ENCODE results near the gene SFMBT1. TPM values are rescaled to one million over a fixed set of nuclear protein-coding genes. Genes with fewer than 3 reads are reported as not detected.
A peak's percentile ranks its signal among the peaks of the same experiment; 100 is the strongest.

Gene SFMBT1
- total and polyA plus RNA-seq, 8 donors: 4.9 to 15.8 (median 12.8) TPM

DNA sequence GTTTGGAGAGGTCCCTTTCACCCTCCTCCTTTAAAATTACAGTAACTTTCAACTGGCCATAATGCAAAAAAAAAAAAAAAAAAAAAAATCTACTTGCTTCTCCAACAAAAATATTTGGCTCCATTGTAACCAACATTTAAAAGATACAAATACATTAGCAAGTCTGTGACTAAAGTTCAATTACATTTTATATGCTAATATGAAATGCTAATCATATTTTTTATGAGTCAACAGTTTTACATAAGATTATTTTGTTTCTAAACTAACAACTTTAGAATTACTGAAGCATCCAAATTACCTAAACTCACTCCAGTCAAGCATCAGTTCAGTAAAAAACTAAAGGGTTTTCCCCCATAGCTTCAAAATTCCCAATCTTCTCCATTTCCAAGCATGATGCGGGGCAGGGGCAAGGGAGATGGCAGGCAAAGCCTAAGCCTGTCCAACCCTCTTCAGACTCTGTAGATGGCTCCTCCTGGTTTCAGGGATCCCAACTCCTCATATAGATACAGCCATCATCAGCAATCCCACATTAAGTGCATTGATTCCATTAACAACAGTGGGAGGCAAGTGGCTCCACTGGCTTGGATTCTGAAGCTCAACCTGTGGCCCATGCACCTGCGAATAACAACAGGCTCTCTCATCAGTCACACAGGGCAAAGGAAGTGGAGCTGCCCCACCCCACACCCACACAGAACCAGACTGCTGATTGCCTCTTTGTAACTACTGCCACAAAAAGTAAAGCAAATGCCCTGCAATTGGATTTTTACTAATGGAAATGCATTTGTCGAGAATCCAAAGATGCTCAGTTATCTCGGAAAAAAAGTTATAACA is 15.0 kb downstream of the SFMBT1 start:
- DNase-seq: no peak
- Histone ChIP-seq H3K4me3 (no peak overlapping the region), H3K27me3 (no peaks in the 10 kb centered on the region), H3K4me1 (peaks cover 0 to 22% (median 17%) of the 10 kb centered on the region in 3 donors), H3K9me3 (no peaks in the 10 kb centered on the region), H3K36me3 (no peaks in the 10 kb centered on the region), H3K27ac (no peak overlapping the region)
- intact Hi-C loops (cut with DNase I): no loop called here
- 72 to 74% methylated on average over 4 of the region's 4 CpGs for WGBS, 2 donors
- ATAC-seq: peak in 2 of 4 donors; percentile 39 to 42
- FAIRE-seq: no peak
- TF ChIP-seq, protein P1, sequence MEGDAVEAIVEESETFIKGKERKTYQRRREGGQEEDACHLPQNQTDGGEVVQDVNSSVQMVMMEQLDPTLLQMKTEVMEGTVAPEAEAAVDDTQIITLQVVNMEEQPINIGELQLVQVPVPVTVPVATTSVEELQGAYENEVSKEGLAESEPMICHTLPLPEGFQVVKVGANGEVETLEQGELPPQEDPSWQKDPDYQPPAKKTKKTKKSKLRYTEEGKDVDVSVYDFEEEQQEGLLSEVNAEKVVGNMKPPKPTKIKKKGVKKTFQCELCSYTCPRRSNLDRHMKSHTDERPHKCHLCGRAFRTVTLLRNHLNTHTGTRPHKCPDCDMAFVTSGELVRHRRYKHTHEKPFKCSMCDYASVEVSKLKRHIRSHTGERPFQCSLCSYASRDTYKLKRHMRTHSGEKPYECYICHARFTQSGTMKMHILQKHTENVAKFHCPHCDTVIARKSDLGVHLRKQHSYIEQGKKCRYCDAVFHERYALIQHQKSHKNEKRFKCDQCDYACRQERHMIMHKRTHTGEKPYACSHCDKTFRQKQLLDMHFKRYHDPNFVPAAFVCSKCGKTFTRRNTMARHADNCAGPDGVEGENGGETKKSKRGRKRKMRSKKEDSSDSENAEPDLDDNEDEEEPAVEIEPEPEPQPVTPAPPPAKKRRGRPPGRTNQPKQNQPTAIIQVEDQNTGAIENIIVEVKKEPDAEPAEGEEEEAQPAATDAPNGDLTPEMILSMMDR (IDR thresholded peaks at IDR 0.05): no peak

DNA sequence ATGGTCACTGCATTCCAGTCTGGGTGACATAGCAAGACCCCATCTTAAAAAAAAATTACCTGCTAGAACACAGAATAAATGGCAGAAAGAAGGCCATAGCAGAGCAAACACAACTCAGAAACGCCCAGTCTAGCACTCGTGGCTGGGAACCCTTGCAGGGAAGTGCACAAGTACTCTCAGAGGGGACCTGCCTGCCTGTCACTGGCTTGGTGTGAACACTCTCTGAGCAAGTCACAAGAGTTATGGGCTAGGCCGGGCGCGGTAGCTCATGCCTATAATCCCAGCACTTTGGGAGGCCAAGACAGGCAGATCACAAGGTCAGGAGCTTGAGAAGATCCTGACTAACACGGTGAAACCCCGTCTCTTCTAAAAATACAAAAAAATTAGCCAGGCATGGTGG is 17.2 kb downstream of the SFMBT1 start:
- Histone ChIP-seq H3K4me1 (peaks cover 0 to 22% (median 18%) of the 10 kb centered on the region in 3 donors), H3K27ac (peak overlapping the region in 1 of 4 donors; percentile 31), H3K4me3 (no peak overlapping the region), H3K27me3 (no peaks in the 10 kb centered on the region), H3K36me3 (no peaks in the 10 kb centered on the region), H3K9me3 (no peaks in the 10 kb centered on the region)
- TF ChIP-seq, protein P1 (IDR thresholded peaks at IDR 0.05): no peak
- DNase-seq: peak in 1 of 6 donors; percentile 40
- intact Hi-C loops (cut with DNase I): no loop called here
- ATAC-seq: no peak
- 86 to 90% methylated on average over 7 of the region's 7 CpGs for WGBS, 2 donors
- FAIRE-seq: no peak

DNA sequence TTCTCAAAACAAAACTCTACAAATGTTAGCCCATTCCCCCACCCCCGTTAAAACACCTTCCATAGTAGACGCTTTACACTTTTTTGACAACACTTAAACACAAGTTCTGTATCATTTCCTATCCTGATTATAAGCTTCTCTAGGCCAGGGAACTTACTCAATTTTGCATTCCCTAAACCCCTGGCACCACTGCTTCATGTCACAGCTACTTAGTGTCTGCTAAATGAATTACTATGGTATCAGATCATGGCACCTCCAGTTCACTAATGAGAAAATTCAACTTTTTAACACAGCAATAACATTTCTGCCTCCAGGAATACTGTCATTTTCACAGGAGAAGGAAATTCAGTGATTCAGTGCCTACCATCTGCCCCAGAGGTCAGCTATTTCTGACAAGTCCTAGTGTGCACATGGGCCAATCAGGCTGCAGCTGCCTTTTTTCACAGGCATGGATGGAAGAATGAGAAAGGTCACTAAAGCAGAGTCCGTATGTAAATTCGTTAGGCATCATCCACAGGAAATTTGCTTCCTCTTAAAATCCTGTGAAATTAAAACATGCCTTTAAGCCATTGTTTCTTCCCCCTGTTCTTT is 18.5 kb downstream of the SFMBT1 start:
- H3K27me3 ChIP-seq: no peaks in the 10 kb centered on the region
- H3K36me3 ChIP-seq: no peaks in the 10 kb centered on the region
- 32 to 40% methylated on average over 4 of the region's 4 CpGs for whole genome bisulfite sequencing, 2 donors
- H3K27ac ChIP-seq: peak overlapping the region in 3 of 4 donors; percentile 25 to 42 (median 37)
- TF ChIP-seq, protein P1 (IDR thresholded peaks at IDR 0.05): no peak
- no peaks in the 10 kb centered on the region for H3K9me3 ChIP-seq
- DNase-seq (peak in 5 of 6 donors; percentile 50 to 80 (median 74)), FAIRE-seq (no peak), ATAC-seq (peak; percentile 92 to 94 (median 94))
- intact Hi-C loops (cut with DNase I): no loop called here
- peaks cover 0 to 22% (median 18%) of the 10 kb centered on the region in 3 donors for H3K4me1 ChIP-seq
- no peak overlapping the region for H3K4me3 ChIP-seq

DNA sequence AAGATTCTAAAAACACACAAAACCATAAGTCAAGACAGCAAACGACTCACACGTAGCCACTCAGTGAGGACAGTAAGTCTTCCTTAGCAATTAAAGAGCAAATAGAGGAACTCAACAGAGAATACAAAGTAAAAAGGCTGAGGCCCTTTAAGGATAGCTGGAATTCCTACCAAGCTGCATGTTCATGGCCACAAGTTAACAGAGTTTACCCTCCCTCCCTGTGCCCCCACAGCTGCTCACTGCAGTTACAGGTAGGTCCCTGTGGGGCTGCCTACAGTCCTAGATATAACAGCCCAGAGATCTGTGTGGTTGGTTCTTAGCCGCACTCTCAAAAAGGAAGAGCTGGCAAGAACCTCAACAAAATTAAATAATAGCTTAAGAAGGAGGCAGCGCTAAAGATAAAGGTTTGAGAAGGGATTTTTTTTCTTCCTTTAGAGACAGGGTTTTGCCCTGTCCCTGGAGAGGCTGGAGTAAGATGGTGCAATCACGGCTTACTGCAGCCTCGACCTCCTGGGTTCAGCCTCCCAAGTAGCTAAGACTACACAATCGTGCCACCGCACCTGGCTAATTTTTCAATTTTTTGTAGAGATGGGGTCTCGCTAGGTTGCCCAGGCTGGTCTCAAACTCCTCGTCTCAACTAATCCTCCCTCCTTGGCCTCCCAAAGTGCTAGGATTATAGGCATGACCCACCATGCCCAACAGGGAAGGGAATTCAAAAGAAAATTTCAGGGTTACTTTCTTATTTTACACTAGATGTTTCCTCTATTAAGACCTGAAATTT is 19.3 kb downstream of the SFMBT1 start:
- Histone ChIP-seq H3K9me3 (no peaks in the 10 kb centered on the region), H3K27me3 (no peaks in the 10 kb centered on the region), H3K36me3 (no peaks in the 10 kb centered on the region), H3K4me1 (peaks cover 0 to 20% (median 18%) of the 10 kb centered on the region in 3 donors), H3K4me3 (no peak overlapping the region), H3K27ac (peak overlapping the region in 3 of 4 donors; percentile 25 to 42 (median 37))
- DNase-seq: no peak
- FAIRE-seq: no peak
- TF ChIP-seq, protein P1 (IDR thresholded peaks at IDR 0.05): no peak
- ATAC-seq: peak; percentile 51 to 63 (median 59)
- 52 to 55% methylated on average over 10 of the region's 10 CpGs for WGBS, 2 donors
- intact Hi-C loops (cut with DNase I): no loop called here
